GM21717 (cell line): ENCODE data around the gene PID1.

Source experiments
- ATAC-seq: cut with Tn5 transposase; IDR thresholded peaks from one replicate; pipeline ENCODE4 v1.9.1; 2021; ENCODE audit warnings: mild to moderate bottlenecking, moderate library complexity; ENCODE audit not compliant: unreplicated experiment

PID1 gene

DNA sequence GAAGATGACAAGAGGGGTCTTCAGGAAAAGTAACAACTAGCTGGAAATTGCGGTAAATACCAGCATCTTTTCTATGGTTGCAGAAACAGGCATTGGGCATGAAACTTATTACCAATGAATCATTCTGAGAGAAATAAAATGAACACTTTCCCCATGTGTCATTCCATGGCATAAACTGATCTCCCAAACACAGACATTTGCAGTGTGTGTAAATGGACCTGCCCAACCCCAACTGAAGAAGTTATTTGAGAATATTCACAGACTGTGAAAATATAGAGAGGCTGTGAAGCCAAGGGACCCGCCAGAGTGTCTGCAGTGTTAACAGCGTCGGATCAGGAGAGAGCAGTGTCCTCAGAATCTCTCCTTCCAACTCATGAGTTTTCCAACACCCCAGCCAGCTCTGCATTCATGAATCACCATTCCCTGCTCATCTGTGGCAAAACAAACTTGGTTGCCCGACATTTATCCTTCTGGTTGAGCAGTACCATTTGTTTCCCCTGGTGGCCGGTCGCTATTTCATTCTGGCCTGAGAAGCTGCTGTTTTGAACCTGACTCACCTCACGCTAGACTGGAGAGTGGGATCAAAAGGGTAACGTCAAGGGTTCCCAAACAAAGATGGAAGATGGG, 238.4 kb downstream of the PID1 start:
- no peak for ATAC-seq

DNA sequence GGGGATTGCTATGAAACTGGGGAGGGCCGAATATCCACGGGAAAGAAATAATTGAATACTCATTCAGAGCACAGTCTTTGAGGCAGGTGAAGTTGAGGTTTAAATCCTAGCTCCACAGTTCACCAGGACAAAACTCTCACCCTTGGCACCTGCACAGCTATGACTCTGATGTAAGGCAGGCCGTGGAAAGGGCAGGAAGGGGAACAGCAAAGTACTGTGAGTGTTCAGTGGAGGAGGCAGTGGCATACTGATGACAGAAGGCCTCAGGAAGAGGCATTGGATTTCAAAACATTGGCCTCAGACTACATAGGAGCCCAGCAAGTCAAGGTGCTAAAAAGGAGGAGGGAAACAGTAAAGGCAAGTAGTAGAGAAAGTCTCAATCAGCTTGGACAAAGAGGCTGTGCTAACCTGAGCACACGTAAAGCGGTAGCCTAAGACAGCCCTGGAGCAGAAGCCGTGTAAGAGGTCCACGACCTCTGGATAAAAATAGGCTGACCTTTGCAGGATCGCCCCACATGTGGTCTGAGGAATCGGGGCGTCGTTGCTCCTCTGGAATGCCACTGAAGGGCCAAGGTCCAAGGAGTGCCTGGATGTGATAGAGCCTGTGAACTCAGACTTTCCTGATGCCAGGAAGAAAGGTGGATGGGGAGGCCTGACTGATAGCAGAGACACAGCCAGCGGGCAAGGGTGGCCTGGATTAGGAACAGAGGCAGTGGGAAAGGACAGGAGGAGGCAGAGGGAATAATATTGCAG, 243.6 kb downstream of the PID1 start:
- ATAC-seq, result no peak

DNA sequence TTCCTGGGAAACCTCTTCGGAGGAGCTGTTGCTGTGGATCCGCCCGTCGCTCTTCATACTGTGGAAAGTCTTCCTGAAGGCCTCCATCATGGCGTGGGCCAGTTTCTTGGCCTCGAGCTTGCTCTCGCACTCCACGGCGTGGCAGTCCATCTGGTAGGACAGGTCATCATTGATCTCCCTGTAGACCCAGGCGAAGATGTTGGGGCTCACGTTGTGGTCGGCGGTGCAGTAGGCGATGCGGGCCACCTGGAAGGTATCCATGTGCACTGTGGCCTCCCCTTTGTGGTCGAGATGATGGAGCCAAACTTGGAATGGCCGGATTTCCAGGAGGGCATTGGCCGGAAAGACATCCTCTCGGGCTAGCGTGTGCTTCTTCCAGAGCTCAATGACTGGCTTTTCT, 245.4 kb downstream of the PID1 start:
- ATAC-seq, result no peak

DNA sequence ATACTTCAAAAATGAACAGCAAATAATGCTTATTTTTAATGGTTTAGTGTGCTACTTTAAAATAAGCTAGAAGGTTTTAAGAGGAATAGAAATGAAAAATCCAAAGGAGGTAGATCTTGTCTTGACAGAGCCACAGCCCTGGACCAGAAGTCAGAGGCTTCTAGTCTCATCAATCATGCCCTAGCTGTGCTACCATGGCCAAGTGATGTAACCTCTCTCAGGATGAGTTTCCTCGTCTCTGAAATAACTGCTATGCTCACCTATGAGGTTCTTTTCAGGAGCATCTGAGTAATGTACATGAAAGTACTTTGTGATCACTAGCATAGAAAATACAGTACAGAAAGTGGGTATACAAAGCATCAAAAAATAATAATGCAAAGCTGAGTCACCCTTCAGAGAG, 248.4 kb downstream of the PID1 start:
- no peak for ATAC-seq

DNA sequence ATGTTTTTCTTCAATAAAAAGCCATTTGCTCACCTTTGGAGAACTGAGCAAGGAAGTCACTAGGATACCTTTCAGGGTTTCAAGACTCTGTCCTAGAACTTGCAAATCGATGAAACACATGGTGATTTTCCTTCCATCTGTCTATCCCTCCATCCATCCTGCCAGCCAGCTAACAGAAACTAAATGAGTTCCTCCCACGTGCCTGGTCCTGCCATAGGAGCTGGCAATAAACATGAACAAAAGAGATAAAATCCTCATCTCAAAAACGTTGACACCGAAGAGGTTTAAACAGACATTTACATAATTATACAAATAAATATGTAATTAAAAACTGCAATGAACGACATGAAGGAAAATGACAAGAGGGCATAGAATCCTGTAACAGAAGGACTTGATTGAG, 249.0 kb downstream of the PID1 start:
- ATAC-seq, result no peak

DNA sequence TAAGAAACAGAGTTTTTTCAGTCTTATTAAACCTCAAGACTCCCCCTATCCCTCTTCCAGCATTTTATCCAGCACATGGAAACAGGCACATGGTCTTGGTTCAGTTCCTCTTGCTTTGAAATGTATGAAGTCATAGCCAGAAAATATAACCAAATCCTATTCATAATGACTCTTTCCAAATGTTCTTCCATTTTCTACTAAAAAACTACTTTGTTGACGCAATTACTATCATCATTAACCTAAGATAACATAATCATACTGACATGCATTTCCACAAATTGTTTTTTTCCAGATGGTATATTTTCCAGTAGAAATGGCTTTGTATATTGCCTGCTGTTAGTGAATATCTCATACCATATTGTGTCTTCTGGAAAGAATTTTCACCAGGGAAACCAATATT, 261.3 kb downstream of the PID1 start:
- no peak for ATAC-seq

DNA sequence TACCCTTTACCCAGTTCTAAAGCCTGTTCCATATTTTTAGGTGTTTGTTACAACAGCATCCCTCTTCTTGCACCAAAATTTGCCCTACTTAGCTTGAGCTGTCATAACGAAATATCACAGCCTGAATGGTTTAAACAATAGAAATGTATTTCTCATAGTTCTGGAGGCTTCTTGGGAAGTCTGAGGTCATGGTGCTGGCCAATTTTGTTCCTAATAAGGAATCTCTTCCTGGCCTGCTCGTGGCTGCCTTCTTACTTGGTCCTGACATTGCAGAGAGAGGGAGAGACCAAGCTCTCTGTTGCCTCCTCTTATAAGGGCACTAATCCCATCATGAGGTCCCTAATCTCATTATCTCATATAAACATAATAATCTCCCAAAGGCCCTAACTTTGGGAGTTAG, 267.8 kb downstream of the PID1 start:
- no peak for ATAC-seq

DNA sequence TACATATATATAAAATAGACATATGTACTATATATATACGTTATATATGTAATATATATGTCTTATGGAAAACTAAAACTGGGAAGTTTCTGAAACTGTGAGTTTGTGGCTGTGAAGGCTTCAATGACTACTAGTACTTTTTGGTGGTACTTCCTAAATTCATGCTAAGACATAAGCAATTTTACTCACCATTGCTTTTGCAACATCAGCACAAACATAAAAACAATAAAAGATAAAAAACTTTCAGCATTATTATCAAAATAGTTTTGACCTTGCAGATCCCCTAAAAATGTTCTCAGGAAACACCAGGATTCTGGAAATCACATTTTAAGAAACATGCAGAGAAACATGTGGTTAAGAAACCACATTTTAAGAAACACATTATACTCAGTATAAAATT, 269.9 kb downstream of the PID1 start:
- ATAC-seq, result no peak

DNA sequence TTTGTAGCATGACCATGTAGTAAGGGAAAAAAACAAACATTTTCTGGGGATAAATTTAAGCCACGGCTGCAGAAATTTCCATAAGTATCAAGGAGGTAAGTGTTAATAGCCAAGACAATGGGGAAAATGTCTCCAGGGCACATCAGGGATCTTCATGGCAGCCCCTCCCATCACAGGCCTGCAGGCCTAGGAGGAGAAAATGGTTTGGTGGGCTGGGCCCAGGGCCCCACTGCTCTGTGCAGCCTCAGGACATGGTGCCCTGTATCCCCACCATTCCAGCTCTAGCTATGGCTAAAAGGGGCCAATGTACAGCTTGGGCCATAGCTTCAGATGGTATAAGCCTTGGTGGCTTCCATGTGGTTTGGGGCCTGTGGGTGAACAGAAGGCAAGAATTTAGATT, 271.8 kb downstream of the PID1 start:
- ATAC-seq, result no peak

DNA sequence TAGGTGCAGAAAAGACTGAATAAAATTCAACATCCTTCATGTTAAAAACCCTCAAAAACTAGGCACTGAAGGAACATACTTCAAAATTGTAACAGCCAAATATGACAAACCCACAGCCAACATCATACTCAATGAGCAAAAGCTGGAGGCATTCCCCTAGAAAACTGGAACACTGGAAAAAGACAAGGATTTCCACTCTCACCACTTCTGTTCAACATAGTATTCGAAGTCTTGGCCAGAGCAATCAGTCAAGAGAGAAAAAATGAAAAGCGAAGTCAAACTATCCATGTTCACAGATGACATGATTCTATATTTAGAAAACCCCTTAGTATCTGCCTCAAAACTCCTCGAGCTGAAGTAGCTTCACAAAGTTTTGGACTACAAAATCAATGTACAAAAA, 282.3 kb downstream of the PID1 start:
- ATAC-seq, result no peak

DNA sequence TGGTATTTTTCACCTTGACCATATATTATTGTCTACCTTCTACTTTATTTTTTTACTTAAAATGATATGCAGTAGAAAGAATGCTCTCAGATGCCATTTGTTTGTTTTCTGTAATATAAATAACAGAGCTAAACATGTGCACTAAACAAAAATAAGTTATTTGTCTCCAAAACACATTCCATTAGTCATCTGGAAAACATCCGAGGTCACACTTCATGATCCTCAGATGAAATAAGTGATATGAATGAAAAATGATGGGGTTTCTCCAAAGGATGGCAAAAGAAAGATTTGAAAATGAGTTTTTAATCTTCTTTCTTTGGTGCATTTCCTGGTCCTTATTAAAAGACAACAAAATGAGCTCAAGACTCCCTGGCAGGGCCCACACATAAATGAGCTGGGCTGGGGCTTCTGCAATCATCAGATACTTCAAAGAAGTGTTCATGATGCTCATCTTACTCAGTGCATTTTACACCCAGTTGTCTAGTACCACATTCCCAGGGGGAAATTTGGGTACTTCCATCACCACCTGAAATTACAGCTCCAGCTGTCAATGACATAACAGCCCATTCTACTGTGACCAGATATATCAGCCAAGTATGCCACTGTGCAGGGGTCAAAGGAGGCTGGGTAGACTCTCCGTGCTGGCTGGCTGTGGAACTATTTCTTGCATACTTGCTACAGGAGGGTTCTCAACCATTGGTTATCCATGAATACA, 283.5 kb downstream of the PID1 start:
- no peak for ATAC-seq

DNA sequence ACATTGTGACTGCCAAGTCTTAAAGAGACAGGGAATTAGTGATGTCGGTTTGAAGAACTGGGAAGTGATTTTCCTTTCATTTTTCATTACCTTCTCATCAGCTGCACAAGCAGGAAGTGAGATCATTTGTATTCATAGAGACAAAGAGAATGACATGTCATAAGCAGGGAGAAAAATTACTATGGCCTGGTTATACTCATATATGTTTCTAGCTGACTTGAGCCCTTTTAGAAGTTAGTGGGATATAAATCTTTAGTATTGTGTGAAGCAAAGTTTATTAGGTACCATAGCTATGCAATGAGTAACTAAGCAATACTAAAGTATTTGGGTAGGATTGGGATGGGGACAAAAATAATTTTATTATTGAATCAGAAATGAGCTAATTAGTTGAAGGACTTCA, 284.1 kb downstream of the PID1 start:
- ATAC-seq, result no peak

DNA sequence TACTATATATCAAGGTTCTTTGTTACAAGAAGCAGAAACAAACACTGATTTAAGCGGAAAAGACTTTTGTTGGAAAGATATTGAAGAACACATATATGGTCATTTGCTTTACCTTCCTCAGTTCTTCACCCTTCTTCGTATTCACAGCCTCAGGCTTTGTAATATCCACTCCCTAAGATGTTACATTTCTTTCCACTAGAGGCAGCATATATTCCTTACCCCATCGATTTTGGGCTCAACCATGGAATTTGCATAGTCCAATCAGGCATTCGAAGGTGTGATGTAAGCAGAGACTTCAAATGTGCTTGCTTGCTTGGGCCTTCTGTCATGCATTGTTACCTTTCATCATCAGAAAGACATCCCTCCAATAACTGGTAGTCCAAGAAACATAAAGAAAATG, 287.4 kb downstream of the PID1 start:
- ATAC-seq, result no peak

DNA sequence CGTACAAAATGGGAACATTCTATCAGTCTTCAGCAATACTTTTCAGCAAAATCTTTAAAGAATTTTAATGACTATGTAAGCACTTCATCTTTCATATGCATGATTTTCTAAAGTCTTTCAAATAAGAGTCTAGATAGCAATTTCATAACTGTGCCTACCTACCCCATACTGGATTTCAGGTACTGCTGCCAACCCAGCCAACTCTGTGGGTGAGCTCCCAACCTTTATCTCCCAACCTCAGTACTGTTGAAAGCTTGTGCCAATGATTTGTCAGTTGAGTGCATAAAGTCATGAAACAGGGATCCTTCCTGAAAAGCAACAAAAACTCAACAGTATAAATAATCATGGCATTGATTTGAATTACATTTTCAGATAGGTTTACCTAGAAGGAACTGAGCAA, 296.9 kb downstream of the PID1 start:
- ATAC-seq, result no peak
